Measurements from ENCODE around the gene TMOD2. TPM values are rescaled to one million over a fixed set of nuclear protein-coding genes. Genes with fewer than 3 reads are reported as not detected.
A peak's percentile ranks its signal among the peaks of the same experiment; 100 is the strongest.

TMOD2 gene
- total RNA-seq, 2 experiments from 2014 or later, result 5.6 to 6.9 TPM

DNA sequence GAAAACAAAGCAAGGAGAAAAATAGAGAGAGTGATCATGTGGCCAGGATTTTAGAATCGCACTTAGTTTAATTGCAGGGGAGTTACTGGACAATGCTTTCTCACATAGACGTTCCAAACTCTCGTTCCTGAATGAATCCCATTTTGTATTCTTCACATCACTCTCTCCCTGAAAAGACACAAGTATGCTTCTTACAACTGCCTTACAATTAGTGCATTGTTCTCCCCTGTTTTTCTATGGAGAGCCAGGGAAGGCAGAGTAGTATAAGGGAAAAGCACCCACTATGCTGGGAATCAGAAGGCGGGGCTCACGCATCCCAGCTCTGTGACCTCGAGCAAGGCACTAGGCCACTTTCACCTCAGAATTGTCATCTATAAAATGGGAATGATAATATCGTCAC is 14.4 kb downstream of the TMOD2 start:
- ChIA-PET CTCF (no interaction called here), POLR2A (no interaction called here)
- Histone ChIP-seq H3K27ac (ENCODE audit: low read depth in 1 of 2, low read length in 2 of 2) (no peak overlapping the region), H3K27me3 (ENCODE audit: control insufficient read depth in 1 of 2, insufficient read depth in 2 of 2, low read length in 2 of 2) (no peaks in the 10 kb centered on the region), H3K4me3 (ENCODE audit: low read length) (no peak overlapping the region), H3K9me3 (ENCODE audit: control insufficient read depth in 1 of 2, insufficient read depth in 1 of 2, low read length in 2 of 2) (no peaks in the 10 kb centered on the region), H3K4me1 (ENCODE audit: insufficient read depth, low read length) (peaks cover 8% of the 10 kb centered on the region), H3K36me3 (ENCODE audit: insufficient read depth, low read length) (peaks cover 10% of the 10 kb centered on the region)
- ATAC-seq (ENCODE audit: poor library complexity) (no peak), DNase-seq (no peak)
- Mint-ChIP-seq H3K36me3 (ENCODE audit: low read depth) (peaks cover 32% of the 10 kb centered on the region), H3K9me3 (no peaks in the 10 kb centered on the region), H3K4me3 (no peak overlapping the region), H3K4me1 (ENCODE audit: low read depth) (peaks cover 16% of the 10 kb centered on the region), H3K27ac (no peak overlapping the region), H3K27me3 (no peaks in the 10 kb centered on the region)
- TF ChIP-seq, protein P1, sequence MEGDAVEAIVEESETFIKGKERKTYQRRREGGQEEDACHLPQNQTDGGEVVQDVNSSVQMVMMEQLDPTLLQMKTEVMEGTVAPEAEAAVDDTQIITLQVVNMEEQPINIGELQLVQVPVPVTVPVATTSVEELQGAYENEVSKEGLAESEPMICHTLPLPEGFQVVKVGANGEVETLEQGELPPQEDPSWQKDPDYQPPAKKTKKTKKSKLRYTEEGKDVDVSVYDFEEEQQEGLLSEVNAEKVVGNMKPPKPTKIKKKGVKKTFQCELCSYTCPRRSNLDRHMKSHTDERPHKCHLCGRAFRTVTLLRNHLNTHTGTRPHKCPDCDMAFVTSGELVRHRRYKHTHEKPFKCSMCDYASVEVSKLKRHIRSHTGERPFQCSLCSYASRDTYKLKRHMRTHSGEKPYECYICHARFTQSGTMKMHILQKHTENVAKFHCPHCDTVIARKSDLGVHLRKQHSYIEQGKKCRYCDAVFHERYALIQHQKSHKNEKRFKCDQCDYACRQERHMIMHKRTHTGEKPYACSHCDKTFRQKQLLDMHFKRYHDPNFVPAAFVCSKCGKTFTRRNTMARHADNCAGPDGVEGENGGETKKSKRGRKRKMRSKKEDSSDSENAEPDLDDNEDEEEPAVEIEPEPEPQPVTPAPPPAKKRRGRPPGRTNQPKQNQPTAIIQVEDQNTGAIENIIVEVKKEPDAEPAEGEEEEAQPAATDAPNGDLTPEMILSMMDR (IDR thresholded peaks at IDR 0.05), result no peak
- intact Hi-C loops (cut with DNase I, micrococcal nuclease), result loop anchor here in 1 of 2 experiments (5.0 kb wide), 1 partner anchor 33 kb away; no protein-coding TSS in a partner anchor

DNA sequence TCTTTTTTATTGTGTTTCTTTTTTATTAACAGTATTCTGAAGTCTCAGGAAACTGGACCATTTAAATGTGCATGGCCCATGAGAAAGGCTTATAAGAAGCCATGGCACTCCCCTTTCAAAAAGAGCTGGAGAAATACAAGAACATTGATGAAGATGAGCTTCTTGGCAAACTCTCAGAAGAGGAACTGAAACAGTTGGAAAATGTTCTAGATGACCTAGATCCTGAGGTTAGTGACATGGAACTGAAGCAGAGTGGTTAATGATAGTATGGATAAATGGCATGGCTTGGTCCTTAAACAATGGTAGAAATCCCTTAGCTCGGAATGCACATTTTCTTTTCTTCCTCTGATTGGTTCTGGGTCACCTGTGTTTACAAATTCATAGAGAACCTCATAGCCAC is 14.9 kb downstream of the TMOD2 start:
- Mint-ChIP-seq H3K4me3 (no peak overlapping the region), H3K27me3 (no peaks in the 10 kb centered on the region), H3K27ac (no peak overlapping the region), H3K36me3 (ENCODE audit: low read depth) (peaks cover 36% of the 10 kb centered on the region), H3K9me3 (no peaks in the 10 kb centered on the region), H3K4me1 (ENCODE audit: low read depth) (peaks cover 16% of the 10 kb centered on the region)
- Histone ChIP-seq H3K27ac (ENCODE audit: low read depth in 1 of 2, low read length in 2 of 2) (no peak overlapping the region), H3K27me3 (ENCODE audit: control insufficient read depth in 1 of 2, insufficient read depth in 2 of 2, low read length in 2 of 2) (no peaks in the 10 kb centered on the region), H3K4me1 (ENCODE audit: insufficient read depth, low read length) (peaks cover 8% of the 10 kb centered on the region), H3K9me3 (ENCODE audit: control insufficient read depth in 1 of 2, insufficient read depth in 1 of 2, low read length in 2 of 2) (no peaks in the 10 kb centered on the region), H3K4me3 (ENCODE audit: low read length) (no peak overlapping the region), H3K36me3 (ENCODE audit: insufficient read depth, low read length) (peaks cover 10% of the 10 kb centered on the region)
- TF ChIP-seq, protein P1 (IDR thresholded peaks at IDR 0.05), result no peak
- POLR2A ChIA-PET, result no interaction called here
- CTCF ChIA-PET, result interaction anchor here (0.6 to 3.3 kb wide), 2 partner anchors 10 to 1088 kb away, joined by 3 to 26 read pairs; no protein-coding TSS in a partner anchor
- DNase-seq (no peak), ATAC-seq (ENCODE audit: poor library complexity) (no peak)
- intact Hi-C loops (cut with DNase I, micrococcal nuclease), result loop anchor here in 1 of 2 experiments (5.0 kb wide), 1 partner anchor 34 kb away; no protein-coding TSS in a partner anchor

DNA sequence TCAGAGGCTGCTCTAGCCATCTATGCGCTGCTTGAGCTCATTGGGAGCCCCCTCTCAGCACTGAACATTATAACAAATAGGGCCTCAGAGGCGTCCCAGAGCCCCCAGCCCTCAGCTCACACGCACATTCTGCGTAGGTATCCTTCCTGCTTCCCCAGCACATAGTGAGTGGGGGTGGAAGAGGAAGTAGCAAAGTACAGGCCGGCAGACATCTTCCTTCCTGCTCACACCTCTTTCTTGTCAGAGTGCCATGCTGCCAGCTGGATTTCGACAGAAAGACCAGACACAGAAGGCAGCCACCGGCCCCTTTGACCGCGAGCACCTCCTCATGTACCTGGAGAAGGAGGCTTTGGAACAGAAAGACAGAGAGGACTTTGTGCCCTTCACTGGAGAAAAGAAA is 16.6 kb downstream of the TMOD2 start:
- ChIA-PET POLR2A (interaction anchor here (1.0 to 1.4 kb wide), 4 partner anchors 10 to 127 kb away, joined by 3 to 13 read pairs (median 4); partner anchors contain the start of gene LYSMD2), CTCF (interaction anchor here (1.2 to 3.3 kb wide), 2 partner anchors 8 to 118 kb away, joined by 5 to 26 read pairs; no protein-coding TSS in a partner anchor)
- Mint-ChIP-seq H3K27me3 (no peaks in the 10 kb centered on the region), H3K4me3 (no peak overlapping the region), H3K4me1 (ENCODE audit: low read depth) (peaks cover 16% of the 10 kb centered on the region), H3K9me3 (no peaks in the 10 kb centered on the region), H3K27ac (peak overlapping the region; percentile 80), H3K36me3 (ENCODE audit: low read depth) (peaks cover 45% of the 10 kb centered on the region)
- Histone ChIP-seq H3K27me3 (ENCODE audit: control insufficient read depth in 1 of 2, insufficient read depth in 2 of 2, low read length in 2 of 2) (no peaks in the 10 kb centered on the region), H3K9me3 (ENCODE audit: control insufficient read depth in 1 of 2, insufficient read depth in 1 of 2, low read length in 2 of 2) (no peaks in the 10 kb centered on the region), H3K4me3 (ENCODE audit: low read length) (no peak overlapping the region), H3K4me1 (ENCODE audit: insufficient read depth, low read length) (peaks cover 8% of the 10 kb centered on the region), H3K27ac (ENCODE audit: low read depth in 1 of 2, low read length in 2 of 2) (no peak overlapping the region), H3K36me3 (ENCODE audit: insufficient read depth, low read length) (peaks cover 10% of the 10 kb centered on the region)
- intact Hi-C loops (cut with DNase I, micrococcal nuclease), result loop anchor here in 1 of 2 experiments (5.0 kb wide), 1 partner anchor 36 kb away; no protein-coding TSS in a partner anchor
- DNase-seq (peak in 4 of 14 experiments; percentile 25 to 40 (median 34)), ATAC-seq (ENCODE audit: poor library complexity) (peak; percentile 78)
- TF ChIP-seq, protein P1 (IDR thresholded peaks at IDR 0.05), result no peak

All from CD4-positive, alpha-beta T cell (primary cell).